ENCODE data around the gene SHISAL1. TPM values are rescaled to one million over a fixed set of nuclear protein-coding genes. Genes with fewer than 3 reads are reported as not detected.

SHISAL1 gene
- total and polyA plus RNA-seq, 8 donors = 0.72 to 1.4 (median 0.92) TPM

- no peaks in the 10 kb centered on the region for H3K36me3 ChIP-seq
- DNase-seq (peak in 1 of 4 donors; percentile 43), ATAC-seq (no peak)
- peaks cover 0 to 68% of the 10 kb centered on the region in 2 donors for H3K27me3 ChIP-seq
- intact Hi-C loops (cut with DNase I) = no loop called here
- H3K9me3 ChIP-seq = no peaks in the 10 kb centered on the region
- no peak for TF ChIP-seq CTCF (IDR thresholded peaks at IDR 0.05)
- H3K4me3 ChIP-seq = no peak overlapping the region
- no peak overlapping the region for H3K27ac ChIP-seq
- H3K4me1 ChIP-seq = no peaks in the 10 kb centered on the region
Observed at GRCh38 chr22:44287121-44287693, 25.5 kb downstream of the SHISAL1 start.

- ATAC-seq = no peak
- H3K4me3 ChIP-seq = no peak overlapping the region
- no peaks in the 10 kb centered on the region for H3K36me3 ChIP-seq
- no peaks in the 10 kb centered on the region for H3K9me3 ChIP-seq
- no peak for TF ChIP-seq CTCF (IDR thresholded peaks at IDR 0.05)
- H3K27me3 ChIP-seq = peaks cover 0 to 68% of the 10 kb centered on the region in 2 donors
- intact Hi-C loops (cut with DNase I) = no loop called here
- no peak overlapping the region for H3K27ac ChIP-seq
- H3K4me1 ChIP-seq = no peaks in the 10 kb centered on the region
- peak in 1 of 4 donors; percentile 63 for DNase-seq
Observed at GRCh38 chr22:44286646-44287045, 26.1 kb downstream of the SHISAL1 start.

GRCh38 chr22:44284711-44285110 lies 28.0 kb downstream of the SHISAL1 start:
- no peak overlapping the region for H3K27ac ChIP-seq
- no peak for DNase-seq
- no peak for TF ChIP-seq CTCF (IDR thresholded peaks at IDR 0.05)
- no peak overlapping the region for H3K4me3 ChIP-seq
- no peaks in the 10 kb centered on the region for H3K4me1 ChIP-seq
- H3K36me3 ChIP-seq = no peaks in the 10 kb centered on the region
- ATAC-seq = no peak
- H3K27me3 ChIP-seq = peaks cover 0 to 74% of the 10 kb centered on the region in 2 donors
- H3K9me3 ChIP-seq = no peaks in the 10 kb centered on the region
- intact Hi-C loops (cut with DNase I) = no loop called here

GRCh38 chr22:44281768-44282637 lies 30.7 kb downstream of the SHISAL1 start:
- no peak for TF ChIP-seq CTCF (IDR thresholded peaks at IDR 0.05)
- no peak overlapping the region for H3K27ac ChIP-seq
- H3K4me3 ChIP-seq = no peak overlapping the region
- H3K27me3 ChIP-seq = peaks cover 0 to 81% of the 10 kb centered on the region in 2 donors
- DNase-seq = peak in 2 of 4 donors; percentile 11 to 70
- intact Hi-C loops (cut with DNase I) = no loop called here
- no peaks in the 10 kb centered on the region for H3K4me1 ChIP-seq
- ATAC-seq = no peak
- H3K36me3 ChIP-seq = no peaks in the 10 kb centered on the region
- no peaks in the 10 kb centered on the region for H3K9me3 ChIP-seq

GRCh38 chr22:44280665-44281188 lies 32.0 kb downstream of the SHISAL1 start:
- Histone ChIP-seq H3K9me3 (no peaks in the 10 kb centered on the region), H3K4me3 (no peak overlapping the region), H3K4me1 (no peaks in the 10 kb centered on the region), H3K27me3 (peaks cover 0 to 81% of the 10 kb centered on the region in 2 donors), H3K36me3 (no peaks in the 10 kb centered on the region), H3K27ac (no peak overlapping the region)
- DNase-seq (peak in 1 of 4 donors; percentile 61), ATAC-seq (no peak)
- intact Hi-C loops (cut with DNase I) = no loop called here
- TF ChIP-seq CTCF (IDR thresholded peaks at IDR 0.05) = no peak
